SKM-1 (cell line): ENCODE data around the gene JAG1.

ENCODE experiments used
- DNase-seq: peaks from one replicate; lab custom pipeline; 2025; ENCODE audit not compliant: unreplicated experiment; lab: John Stamatoyannopoulos, UW

The JAG1 gene

GRCh38 chr20:10673842-10674683 lies at the start of gene JAG1:
TSS of gene JAG1 (minus strand) at chr20:10673999. CDS start at chr20:10673530, 469 bp downstream.
- DNase-seq = peak; percentile 42

- no peak for DNase-seq
Observed at GRCh38 chr20:10721976-10722375, 48.2 kb upstream of the JAG1 start.

GRCh38 chr20:10721137-10721896 lies 47.5 kb upstream of the JAG1 start:
- no peak for DNase-seq

- no peak for DNase-seq
Observed at GRCh38 chr20:10720565-10720964, 46.8 kb upstream of the JAG1 start.

GRCh38 chr20:10719740-10720385 lies 46.1 kb upstream of the JAG1 start:
- no peak for DNase-seq

GRCh38 chr20:10718661-10719060 lies 44.9 kb upstream of the JAG1 start:
- no peak for DNase-seq

- DNase-seq = no peak
Observed at GRCh38 chr20:10716855-10717254, 43.1 kb upstream of the JAG1 start.

GRCh38 chr20:10715035-10715434 lies 41.2 kb upstream of the JAG1 start:
- DNase-seq = no peak

GRCh38 chr20:10714236-10714975 lies 40.6 kb upstream of the JAG1 start:
- no peak for DNase-seq

GRCh38 chr20:10713161-10713560 lies 39.4 kb upstream of the JAG1 start:
- DNase-seq = no peak

- DNase-seq = no peak
Observed at GRCh38 chr20:10711903-10712451, 38.2 kb upstream of the JAG1 start.

- no peak for DNase-seq
Observed at GRCh38 chr20:10710991-10711775, 37.4 kb upstream of the JAG1 start.

- DNase-seq = no peak
Observed at GRCh38 chr20:10709916-10710315, 36.1 kb upstream of the JAG1 start.

GRCh38 chr20:10708351-10709185 lies 34.8 kb upstream of the JAG1 start:
- DNase-seq = no peak

GRCh38 chr20:10707791-10708190 lies 34.0 kb upstream of the JAG1 start:
- DNase-seq = no peak

- DNase-seq = no peak
Observed at GRCh38 chr20:10707068-10707467, 33.3 kb upstream of the JAG1 start.

- DNase-seq = no peak
Observed at GRCh38 chr20:10706460-10706811, 32.6 kb upstream of the JAG1 start.

GRCh38 chr20:10705801-10706459 lies 32.1 kb upstream of the JAG1 start:
- no peak for DNase-seq

- DNase-seq = no peak
Observed at GRCh38 chr20:10701607-10702006, 27.8 kb upstream of the JAG1 start.
